ENCODE results near the gene NTM.

Gene NTM

DNA sequence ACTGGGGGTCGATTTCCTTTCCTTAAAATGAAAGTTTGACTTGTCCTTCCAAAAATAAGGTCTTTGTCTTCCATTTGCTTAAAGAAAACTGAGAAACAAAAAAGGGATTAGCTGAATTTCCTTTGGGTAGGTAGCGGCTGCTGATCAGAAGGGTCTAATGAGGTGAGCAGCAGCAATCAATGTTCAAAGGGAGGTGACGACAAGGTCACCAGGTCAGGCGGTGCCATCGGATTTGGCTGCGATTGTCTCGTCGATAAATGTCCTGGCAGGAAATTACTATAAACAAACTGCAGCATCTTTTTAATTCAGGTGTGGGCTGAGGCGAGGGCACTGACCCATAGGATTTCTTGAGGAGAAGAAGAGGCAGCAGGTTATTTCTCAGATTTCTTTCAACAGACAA lies 480.1 kb downstream of the NTM start:
- no peak for DNase-seq (ENCODE audit: low read depth in 2 of 2, low spot score in 1 of 2)

DNA sequence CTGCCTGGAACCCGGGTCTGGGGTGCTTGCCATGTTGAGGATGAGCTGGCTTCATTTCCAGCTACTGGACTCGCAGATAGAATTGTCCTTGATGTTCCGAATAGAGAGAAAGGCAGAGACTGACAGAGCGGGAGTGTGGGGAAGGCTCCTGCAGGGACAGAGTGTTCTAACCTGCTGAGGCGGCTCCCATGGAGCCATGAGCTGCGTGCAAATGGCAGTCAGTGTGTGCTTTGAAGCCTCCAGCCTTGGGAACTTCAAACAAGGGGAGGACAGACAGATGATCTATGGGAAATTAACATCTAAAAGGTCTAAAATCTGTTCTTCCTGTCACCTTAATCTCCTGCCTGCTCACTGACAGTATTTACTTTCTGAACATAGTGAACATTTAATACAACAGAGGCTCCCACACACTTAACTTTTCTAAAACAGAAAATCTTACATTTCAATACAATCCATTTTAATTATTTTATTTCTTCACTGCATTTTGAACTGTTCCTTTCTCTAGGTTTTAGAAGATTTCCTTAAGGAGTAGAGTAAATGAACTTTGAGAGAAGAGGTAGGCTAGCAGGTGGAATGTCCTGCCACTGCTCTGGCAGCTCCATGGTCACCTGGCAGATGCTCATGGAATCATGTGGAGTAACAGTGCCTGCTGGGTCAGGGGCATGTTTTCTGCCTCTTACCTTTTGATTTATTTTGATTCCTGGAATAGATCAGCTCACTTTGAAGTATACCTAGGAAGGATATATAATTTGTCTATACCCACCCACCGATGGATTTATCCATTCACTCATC lies 481.7 kb downstream of the NTM start:
- DNase-seq (ENCODE audit: low read depth in 2 of 2, low spot score in 1 of 2): no peak

DNA sequence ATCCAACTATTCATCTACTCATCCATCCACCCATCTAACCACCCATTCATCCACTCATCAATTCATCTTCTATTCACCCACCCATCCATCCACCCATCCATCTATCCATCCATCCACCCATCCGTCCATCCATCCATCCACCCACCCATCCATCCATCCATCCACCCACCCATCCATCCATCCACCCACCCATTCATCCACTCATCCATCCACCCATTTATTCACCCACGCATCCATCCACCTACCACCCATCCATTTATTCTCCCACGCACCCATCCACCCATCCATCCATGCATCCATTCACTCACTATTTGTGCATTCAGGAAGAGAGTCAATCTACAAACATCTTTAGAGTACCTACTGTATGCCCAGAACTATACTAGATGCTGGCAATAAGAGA lies 482.3 kb downstream of the NTM start:
- no peak for DNase-seq (ENCODE audit: low read depth in 2 of 2, low spot score in 1 of 2)

DNA sequence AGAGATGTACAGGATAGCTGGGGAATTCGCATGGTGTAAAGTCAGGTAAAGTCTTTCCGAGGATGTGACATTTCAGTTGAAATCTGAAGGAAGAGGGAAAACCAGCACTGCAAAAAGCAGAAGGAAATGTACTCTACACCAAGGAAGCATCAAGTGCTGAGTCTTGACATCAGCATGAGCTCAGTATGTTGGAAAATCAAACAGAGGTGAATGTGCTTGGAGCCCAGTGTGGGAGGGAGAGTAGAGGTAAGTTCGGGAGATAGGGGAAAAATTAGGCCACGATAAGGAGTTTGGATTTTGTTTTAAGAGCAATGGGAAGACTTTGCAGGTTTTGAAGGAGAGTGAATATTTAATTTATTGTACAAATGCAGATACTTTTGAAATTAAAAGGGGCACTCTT lies 484.0 kb downstream of the NTM start:
- no peak for DNase-seq (ENCODE audit: low read depth in 2 of 2, low spot score in 1 of 2)

DNA sequence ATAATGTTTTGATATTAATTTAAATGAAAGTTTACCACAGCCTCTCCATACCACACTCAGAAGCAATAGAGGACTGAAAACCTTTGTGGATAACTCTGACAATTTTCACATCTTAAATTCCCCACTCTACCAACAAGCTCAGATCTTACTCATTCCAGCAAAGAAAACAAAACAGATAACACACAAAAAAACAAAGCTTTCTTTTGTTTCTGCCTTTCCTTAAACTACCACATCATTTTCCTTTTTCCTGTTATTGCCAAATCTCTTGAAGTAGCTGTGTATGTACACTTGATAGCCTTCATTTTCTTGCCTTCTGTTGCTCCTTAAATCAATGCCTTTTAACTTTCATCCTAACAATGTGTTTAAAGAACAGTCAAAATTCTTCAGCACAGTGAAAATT lies 484.9 kb downstream of the NTM start:
- no peak for DNase-seq (ENCODE audit: low read depth in 2 of 2, low spot score in 1 of 2)

DNA sequence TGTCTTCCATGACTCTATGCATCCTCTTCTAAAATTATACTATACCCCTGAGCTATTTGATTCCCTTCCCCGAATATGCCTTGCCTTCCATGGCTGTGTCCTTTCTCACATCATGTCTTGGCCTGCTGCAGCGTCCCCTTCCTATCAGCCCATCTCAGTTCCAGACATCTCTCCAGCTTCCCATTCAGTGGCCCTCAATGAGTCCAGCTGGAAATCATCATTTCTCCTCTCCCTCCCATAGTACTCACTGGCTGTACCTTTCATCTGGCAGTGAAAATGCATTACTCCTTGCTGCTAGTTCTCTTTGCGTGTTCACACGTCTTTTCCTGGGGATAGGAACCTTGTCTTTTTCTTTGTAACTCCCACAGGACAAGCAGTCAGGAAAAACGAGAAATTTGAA lies 486.8 kb downstream of the NTM start:
- no peak for DNase-seq (ENCODE audit: low read depth in 2 of 2, low spot score in 1 of 2)

DNA sequence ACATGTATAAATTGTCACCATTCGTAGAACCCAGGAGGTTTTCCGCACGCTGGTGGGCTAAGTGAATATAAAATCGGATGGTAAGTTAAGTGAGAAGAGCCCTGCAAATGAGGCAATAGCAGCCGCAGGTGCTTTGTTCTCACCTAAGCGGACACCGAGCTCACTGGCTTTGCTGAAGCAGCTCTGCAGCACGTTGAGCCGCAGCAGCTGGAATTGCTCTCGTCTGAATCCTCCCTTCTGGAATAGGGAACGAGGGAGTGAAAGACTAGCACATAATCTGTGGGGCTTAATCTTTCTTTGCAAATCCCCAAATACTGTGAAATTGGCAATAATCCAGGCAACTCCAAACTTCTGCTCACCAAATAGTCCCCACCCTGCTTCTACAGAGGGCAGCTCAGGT lies 488.1 kb downstream of the NTM start:
- no peak for DNase-seq (ENCODE audit: low read depth in 2 of 2, low spot score in 1 of 2)

DNA sequence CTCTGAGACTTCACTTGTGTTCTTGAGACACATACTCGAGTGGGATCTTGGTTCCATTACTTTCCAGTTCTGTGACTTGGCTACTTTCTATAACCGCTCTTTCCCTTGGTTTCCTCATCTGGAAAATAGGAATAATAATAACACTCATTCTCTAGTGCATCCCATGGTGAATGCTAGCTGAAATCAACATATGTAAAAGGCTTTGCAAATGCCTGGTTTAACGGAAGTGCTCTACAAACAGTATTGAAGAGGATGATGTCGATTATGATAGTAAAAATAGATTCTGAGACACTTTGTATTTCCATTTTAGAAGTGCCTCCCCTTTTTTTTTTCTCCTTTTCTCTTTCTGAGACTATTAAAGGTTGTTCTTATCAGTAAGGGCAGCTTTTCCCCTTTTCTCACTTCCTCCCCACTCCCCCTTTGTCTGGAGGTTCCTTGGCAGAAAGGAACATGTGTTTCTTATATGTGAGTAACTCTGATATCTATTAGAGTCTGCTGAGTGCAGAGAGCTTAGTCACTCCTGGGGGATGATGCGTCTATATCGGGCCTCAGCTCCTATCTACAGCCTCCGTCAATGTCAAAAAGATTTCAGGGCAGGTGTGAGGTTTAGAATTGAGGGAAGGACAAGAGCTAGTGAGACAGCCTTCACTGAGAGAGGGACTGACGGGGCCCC lies 489.3 kb downstream of the NTM start:
- no peak for DNase-seq (ENCODE audit: low read depth in 2 of 2, low spot score in 1 of 2)

DNA sequence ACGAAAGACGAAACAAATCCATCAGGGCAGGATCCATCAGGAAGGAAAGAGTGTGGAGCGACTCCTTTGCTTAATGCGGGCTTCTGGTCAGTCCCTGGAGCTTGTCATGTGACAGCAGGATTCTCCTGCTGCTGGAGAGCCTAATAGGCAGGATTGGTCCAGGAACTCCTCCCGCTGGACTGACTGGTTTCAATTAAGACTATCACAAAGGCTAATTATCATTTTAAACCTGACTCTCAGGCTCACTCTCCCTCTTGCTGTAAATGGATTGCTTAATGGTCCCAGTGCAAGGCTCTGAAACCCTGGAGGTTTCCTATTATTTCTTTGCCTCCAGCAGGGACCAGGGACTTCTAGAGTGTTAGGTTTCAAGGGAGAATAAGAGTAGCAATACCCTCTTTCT lies 493.8 kb downstream of the NTM start:
- no peak for DNase-seq (ENCODE audit: low read depth in 2 of 2, low spot score in 1 of 2)

DNA sequence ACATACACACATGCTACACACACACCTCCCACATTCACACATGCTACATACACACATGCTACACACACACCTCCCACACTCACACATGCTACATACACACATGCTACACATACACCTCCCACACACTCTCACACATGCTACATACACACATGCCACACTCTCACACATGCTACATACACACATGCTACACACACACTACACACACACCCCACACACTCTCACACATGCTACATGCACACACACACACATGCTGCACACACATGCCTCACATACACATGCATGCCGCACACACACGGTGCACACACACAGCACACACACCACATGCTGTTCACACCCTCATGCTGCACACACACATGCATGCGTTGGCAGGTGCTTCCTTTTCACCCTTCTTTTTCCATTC lies 495.4 kb downstream of the NTM start:
- DNase-seq (ENCODE audit: low read depth in 2 of 2, low spot score in 1 of 2): no peak

DNA sequence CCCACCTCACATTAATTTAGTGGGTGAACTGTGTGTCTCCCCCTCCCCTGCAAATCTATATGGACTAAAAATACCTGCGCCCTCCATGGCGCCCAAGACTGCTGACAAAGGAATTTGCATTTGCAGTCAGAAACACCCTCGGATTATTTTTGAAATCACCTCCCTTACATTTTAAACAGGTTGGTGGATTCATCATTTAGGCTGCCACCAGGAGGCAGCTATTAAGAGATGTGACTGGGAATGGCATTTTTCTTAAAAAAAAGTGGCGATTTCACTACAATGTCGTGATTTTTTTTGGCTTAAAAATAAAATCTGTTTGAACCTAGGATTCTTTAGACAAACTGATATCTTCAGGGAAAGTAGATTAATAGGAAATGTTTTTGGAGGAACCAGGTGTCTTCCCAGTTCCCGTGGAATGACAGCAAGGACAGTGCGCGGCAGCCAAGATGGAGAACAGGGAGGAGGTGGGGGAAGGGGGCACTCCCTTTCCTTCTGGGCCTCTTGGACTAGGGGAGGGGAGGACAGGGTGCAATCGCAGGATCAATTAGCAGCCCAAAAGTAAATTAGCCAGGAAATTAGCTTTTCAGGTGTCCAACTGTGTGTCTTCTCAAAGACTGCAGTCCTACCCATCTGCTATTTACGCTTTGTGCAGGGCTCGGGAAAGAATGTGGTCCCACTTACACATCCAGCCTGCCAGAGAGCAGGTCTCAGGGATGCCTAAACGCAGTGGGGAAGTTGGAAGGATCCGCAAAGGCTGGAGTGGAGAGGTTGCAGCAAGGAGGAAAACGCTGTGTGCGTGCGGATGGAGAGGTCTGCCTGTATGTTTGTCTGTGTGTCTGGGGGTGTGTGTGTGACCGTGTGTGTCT lies 496.4 kb downstream of the NTM start:
- DNase-seq (ENCODE audit: low read depth in 2 of 2, low spot score in 1 of 2): no peak

DNA sequence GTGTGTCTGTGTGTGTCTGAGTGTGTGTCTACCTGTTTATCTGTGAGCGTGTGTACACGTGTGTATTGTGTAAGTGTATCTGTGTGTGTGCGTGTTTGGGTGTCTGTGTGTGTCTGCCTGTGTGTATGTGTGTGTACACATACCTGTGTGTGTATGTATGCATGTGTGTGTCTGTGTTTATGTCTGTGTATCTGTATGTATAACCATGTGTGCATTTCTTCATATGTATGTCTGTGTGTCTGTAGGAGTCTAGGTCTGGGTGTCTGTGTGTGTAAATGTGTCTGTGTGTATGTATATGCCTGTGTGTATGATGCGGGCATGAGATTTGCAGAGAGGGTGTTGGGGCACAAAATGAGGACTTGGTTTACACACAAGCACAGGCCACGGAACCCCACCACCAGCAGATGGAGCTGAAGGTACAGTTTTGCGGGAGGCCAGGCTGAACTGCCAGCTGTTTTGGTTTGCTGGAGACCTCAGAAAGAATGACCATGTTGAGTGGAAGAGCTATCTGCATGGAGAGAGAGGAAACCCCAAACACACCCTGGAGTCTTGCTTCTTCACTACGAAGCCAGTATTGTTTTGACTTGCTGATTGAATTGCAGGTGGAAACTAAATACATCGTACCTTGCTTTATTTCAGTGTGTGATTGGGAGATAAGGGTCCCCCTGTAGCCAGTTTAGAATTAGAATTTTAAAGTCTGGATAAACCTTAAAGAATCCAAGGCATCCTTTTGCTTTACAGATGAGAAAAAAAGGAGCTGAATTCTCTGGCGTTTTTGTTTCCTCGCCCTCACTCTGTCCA lies 497.2 kb downstream of the NTM start:
- DNase-seq (ENCODE audit: low read depth in 2 of 2, low spot score in 1 of 2): no peak

DNA sequence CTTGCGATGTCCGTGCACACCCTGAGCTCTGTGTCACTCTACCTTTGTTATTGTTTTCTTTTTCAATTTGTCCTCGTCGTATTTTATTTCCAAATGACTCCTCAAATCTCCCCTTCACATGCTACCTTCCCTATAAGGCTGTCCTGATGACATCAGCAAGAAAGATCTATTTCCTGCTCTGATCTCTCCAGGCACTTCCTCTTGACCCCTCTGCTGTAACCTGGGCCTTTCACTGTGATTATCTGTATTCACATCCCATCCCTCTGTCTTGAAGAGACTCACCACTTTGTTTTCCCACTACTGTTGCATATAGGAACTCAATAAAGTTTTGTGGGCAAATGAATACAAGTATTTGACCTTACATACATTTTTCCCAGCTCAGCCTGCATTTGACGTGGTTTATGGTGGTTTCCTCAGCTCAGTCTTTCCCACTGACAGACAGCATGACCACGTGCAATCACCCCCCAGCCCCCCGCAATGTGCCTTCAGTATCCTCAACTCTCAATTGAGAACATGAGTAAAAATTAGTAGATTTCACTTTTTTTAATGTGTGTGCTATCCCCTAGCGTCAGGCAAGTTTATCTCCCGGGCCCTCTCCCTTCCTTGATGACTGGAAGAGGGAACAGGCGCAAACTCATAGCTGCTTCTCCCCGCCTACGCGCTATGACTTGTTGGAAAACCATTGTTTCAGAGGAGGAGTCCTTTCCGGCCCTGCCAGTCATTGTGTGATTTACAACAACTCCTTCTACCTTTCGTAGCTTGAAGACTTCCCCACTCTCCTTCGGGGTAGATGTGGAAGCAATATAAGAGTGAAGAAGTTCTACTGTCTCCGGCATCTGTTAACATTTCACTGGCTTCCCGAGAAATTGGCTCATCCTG lies 498.5 kb downstream of the NTM start:
- DNase-seq (ENCODE audit: low read depth in 2 of 2, low spot score in 1 of 2): no peak

DNA sequence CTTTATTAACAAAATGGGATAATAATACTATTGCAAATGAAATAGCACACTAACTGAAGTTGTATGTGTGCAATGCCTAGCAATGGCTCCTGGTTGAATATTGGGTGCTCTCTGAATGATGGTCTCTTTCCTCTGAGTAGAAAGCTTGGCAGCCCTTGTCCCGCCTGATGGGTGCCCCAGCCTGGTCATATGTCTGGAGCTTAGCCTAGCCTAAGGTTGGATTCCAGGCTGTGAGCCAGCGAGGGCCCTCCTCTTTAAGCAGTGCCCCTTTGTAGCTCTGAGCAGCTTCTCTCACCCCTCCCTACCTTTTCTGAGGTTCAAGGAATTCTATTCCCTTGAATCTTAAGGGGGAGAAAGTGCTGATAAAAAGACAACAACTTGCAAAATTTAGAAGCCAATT lies 499.9 kb downstream of the NTM start:
- no peak for DNase-seq (ENCODE audit: low read depth in 2 of 2, low spot score in 1 of 2)

DNA sequence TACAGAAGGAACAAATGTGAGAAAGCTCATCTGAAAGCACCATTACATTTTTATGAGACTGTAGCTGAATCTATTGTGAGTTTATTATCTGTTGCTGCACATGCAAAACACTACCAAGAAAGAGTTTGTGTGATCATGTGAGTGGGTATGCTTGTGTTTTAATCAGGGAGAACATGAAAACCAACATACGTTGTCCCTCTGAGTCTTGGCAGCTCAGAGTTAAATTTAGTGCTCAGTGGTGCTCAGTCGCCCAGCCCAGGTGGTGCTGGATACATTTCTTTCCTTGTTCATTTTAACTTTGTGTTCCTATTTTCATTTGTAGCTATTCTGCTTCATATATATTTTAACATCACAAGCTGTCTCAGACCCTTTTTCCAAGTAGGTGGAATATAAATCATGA lies 500.6 kb downstream of the NTM start:
- no peak for DNase-seq (ENCODE audit: low read depth in 2 of 2, low spot score in 1 of 2)

DNA sequence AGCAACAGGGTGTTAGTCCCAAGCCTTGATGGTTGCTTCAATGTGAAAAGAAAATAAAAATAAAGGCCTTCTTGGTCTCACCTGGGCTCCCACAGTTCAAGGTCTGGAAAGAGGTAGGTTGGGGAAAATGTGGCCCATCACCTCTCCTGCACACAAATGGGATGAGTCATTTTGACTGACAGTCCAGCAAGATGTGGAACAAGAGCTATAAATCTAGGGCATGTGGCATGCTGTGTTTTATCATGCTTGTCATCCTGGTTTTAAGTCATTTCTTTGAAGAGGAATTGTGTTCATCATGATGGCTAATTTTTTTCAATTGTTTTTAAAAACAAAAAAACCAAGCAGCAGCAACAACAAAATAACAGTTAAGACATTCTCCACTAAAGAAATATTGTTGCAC lies 503.7 kb downstream of the NTM start:
- DNase-seq (ENCODE audit: low read depth in 2 of 2, low spot score in 1 of 2): no peak

DNA sequence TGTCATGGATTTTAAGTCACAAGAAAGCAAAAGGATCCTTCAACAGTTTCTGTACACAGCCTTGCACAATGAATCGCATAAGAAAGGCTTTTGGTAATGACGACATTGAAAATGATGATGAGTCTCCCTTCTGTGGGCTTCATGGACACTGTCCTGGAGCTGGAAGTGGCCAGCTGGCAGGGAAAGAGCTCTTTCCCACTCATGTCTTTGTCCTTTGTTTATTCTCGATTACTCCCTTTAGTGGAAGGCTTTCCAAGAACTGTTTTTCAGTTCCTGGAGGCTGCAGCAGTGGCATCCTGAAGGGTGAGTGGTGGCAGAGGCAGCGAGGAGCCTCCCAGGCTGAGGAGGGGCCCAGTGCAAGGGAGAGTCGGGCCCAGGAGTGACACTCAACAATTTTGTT lies 505.2 kb downstream of the NTM start:
- no peak for DNase-seq (ENCODE audit: low read depth in 2 of 2, low spot score in 1 of 2)

DNA sequence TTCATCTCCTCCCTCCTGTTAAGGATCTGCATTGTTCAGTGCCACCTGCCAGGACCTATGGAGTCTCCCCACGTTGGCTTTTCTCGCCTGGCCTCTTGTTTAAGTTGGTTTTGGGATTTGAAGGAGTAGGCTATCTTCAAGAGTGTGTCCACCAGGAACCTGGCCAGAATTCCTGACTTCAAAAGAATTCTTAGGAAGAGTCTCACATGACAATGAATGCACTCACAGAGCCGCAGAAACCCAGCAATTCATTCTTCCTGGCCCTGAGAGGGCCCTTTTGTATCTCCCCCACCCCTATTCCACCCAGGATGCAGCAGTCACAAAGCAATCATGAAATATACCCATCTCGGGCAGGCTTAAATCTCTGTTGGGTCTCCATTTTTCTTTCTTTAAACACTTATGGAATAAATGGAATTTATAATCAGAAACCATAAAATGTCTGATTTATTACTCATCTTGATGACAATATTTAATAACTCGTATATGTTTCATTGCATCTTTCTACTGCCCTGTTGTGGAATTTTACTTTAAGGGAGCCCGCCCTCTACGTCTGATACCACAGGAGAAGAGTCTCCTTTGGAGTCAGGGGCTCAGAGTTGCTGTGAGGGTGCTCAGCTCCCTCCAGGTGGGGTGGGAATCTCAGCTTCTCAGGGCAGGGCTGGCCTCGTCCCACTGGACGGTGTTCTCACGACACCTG lies 507.0 kb downstream of the NTM start:
- DNase-seq (ENCODE audit: low read depth in 2 of 2, low spot score in 1 of 2): no peak

DNA sequence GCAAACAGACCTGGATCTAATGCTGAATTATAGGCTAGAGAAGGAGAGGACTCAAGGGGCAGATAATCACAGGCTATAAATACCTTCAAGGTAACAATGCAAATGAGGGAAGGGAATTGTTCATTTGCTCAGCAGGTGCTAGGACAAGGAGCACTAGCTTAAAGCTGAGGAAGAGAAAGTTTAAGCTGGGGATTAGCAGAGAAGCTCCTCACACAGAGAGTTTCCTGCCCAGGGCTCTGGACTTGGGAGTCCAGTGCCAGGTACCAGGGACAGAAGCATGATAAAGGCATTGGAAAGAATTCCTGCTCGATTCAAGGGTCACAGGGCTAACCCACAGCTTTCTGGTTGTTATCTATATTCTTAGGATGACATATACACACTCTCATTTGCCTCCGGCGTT lies 509.9 kb downstream of the NTM start:
- no peak for DNase-seq (ENCODE audit: low read depth in 2 of 2, low spot score in 1 of 2)

DNA sequence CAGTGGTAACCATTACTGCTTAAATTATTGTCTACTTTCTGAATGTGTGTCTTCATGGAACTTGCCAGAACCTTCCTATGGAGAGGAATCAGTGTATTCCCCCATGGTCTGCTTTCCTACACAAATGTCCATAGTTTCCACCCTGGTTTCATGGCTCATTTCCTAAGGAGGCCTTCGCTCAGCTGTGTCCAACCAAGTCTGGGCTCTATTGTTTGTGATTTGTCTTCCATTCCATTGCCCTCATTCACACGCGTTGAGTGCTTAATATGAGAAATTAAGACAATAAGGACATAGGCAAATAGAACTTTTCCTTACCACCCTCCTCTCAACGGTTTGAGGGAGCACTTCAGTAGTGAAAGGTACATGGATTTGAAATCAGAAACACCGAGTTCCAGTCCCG lies 510.6 kb downstream of the NTM start:
- DNase-seq (ENCODE audit: low read depth in 2 of 2, low spot score in 1 of 2): no peak
